ENCODE measurements around the gene ZNF785. TPM values are rescaled to one million over a fixed set of nuclear protein-coding genes. Genes with fewer than 3 reads are reported as not detected.

Gene ZNF785
- total and polyA plus RNA-seq, 2 donors (not counting 3 experiments of a cell fraction or from before 2014, with no cell fraction given), result 7.8 to 21.9 TPM

- no peak for DNase-seq (ENCODE audit: low read depth, low spot score)
- no peak for TF ChIP-seq MAX (IDR thresholded peaks at IDR 0.05; ENCODE audit: insufficient read depth, insufficient read length)
- TF ChIP-seq POLR2AphosphoS5 (IDR thresholded peaks at IDR 0.05; ENCODE audit: insufficient read depth, low read depth, low read length), result no peak
- no peak for TF ChIP-seq CTCF (IDR thresholded peaks at IDR 0.05; ENCODE audit: extremely low read depth in 1 of 2, insufficient read depth in 1 of 2, low read depth in 1 of 2, low read length in 2 of 2)
- no peak for TF ChIP-seq POLR2A (IDR thresholded peaks at IDR 0.05; ENCODE audit: low read depth, low read length)
- no peak for TF ChIP-seq FOS (IDR thresholded peaks at IDR 0.05; ENCODE audit: borderline replicate concordance, insufficient read depth, low read length)
- no peak for TF ChIP-seq JUN (IDR thresholded peaks at IDR 0.05; ENCODE audit: borderline replicate concordance, insufficient read depth, insufficient read length, low read depth)
- TF ChIP-seq GATA2 (IDR thresholded peaks at IDR 0.05; ENCODE audit: insufficient read depth, insufficient read length, low read depth, low read length), result no peak
- no peak for TF ChIP-seq MYC (IDR thresholded peaks at IDR 0.05; ENCODE audit: low read depth, low read length)
- no peak for TF ChIP-seq EZH2 (IDR thresholded peaks at IDR 0.05; ENCODE audit: borderline replicate concordance, low read depth, low read length, severe bottlenecking)
- dilution Hi-C loops (cut with MboI; ENCODE audit: extremely low pct_ligation_motif_present, low sequenced_read_pairs), result no loop called here
- H3K36me3 ChIP-seq (ENCODE audit: control insufficient read depth in 2 of 2, extremely low read depth in 1 of 2, insufficient read depth in 2 of 2, low read length in 2 of 2), result peaks cover 3 to 9% of the 10 kb centered on the region in 2 experiments
- no peak overlapping the region for H2AFZ ChIP-seq (ENCODE audit: low read depth, low read length)
- CTCF ChIA-PET, result interaction anchor here (1.3 kb wide), 1 partner anchor 17 kb away, joined by 3 read pairs; no protein-coding TSS in a partner anchor
- BruUV-seq (replicated peaks), result no TSS peak
- no peak overlapping the region for H3K4me3 ChIP-seq (replicated peaks in 1 of 3; ENCODE audit: insufficient read depth in 1 of 3, low read depth in 1 of 3, low read length in 3 of 3)
- peaks cover 8% of the 10 kb centered on the region for H3K4me1 ChIP-seq (ENCODE audit: control insufficient read depth, extremely low read depth, insufficient read depth, low read length)
- H3K9ac ChIP-seq (replicated peaks; ENCODE audit: extremely low read depth, insufficient read depth, low read length), result no peak overlapping the region
- POLR2A ChIA-PET, result no interaction called here
- no peaks in the 10 kb centered on the region for H4K20me1 ChIP-seq (replicated peaks; ENCODE audit: control insufficient read depth, extremely low read depth, insufficient read depth, low read length)
- no peak overlapping the region for H3K4me2 ChIP-seq (ENCODE audit: insufficient read depth, low read length)
- H3K27me3 ChIP-seq (ENCODE audit: control insufficient read depth in 2 of 2, insufficient read depth in 2 of 2, low read length in 2 of 2), result no peaks in the 10 kb centered on the region
- H3K27ac ChIP-seq (ENCODE audit: insufficient read depth, low read depth, low read length), result no peak overlapping the region
- intact Hi-C loops (cut with micrococcal nuclease), result no loop called here
- no peaks in the 10 kb centered on the region for H3K9me3 ChIP-seq (replicated peaks; ENCODE audit: control insufficient read depth, insufficient read depth, low read length)
- peaks cover 23% of the 10 kb centered on the region for H3K79me2 ChIP-seq (ENCODE audit: control insufficient read depth, insufficient read depth, low read length)
- H3K9me1 ChIP-seq (replicated peaks; ENCODE audit: control insufficient read depth, extremely low read depth, insufficient read depth, low read length), result no peaks in the 10 kb centered on the region
- FAIRE-seq, result no peak
Measured at GRCh38 chr16:30552956-30553355, 32.5 kb downstream of the ZNF785 start.
